Neural progenitor cell (in vitro differentiated cells): Measurements from ENCODE around the gene SYTL2. TPM values are rescaled to one million over a fixed set of nuclear protein-coding genes. Genes with fewer than 3 reads are reported as not detected.

Experiments
- DNase-seq: peaks from one replicate; pipeline ENCODE4 v3.0.0-alpha.2; 2016; ENCODE audit warnings: low spot score
- H2AFZ ChIP-seq: fragments of 200-600 bp; sonication (generic); replicated peaks from 2 replicates; pipeline ENCODE4 v1.6.1; 2016; ENCODE audit warnings: antibody characterized with exemption
- H3F3A ChIP-seq: fragments of 200-600 bp; sonication (generic); 2 replicates; pipeline ENCODE4 v1.6.1; 2016; ENCODE audit warnings: antibody characterized with exemption, low read depth
- H3K27ac ChIP-seq: fragments of 200-600 bp; sonication (generic); 2 replicates; pipeline ENCODE4 v1.5.1; 2016; ENCODE audit warnings: mild to moderate bottlenecking
- H3K27me3 ChIP-seq: fragments of 200-600 bp; sonication (generic); 2 replicates; pipeline ENCODE4 v1.6.1; 2016; ENCODE audit warnings: mild to moderate bottlenecking, moderate library complexity
- H3K36me3 ChIP-seq: fragments of 200-600 bp; sonication (generic); 2 replicates; pipeline ENCODE4 v1.5.1; 2016
- H3K4me1 ChIP-seq: fragments of 200-600 bp; sonication (generic); 2 replicates; pipeline ENCODE4 v1.6.1; 2016; ENCODE audit warnings: mixed run types
- H3K4me2 ChIP-seq: fragments of 200-600 bp; sonication (generic); 2 replicates; pipeline ENCODE4 v1.6.1; 2016
- H3K4me3 ChIP-seq: fragments of 200-600 bp; sonication (generic); 2 replicates; pipeline ENCODE4 v1.5.1; 2016
- H3K79me2 ChIP-seq: fragments of 200-600 bp; sonication (generic); 2 replicates; pipeline ENCODE4 v1.6.1; 2016; ENCODE audit warnings: low read depth
- H3K9ac ChIP-seq: fragments of 200-600 bp; sonication (generic); 2 replicates; pipeline ENCODE4 v1.6.1; 2016
- H3K9me3 ChIP-seq: fragments of 200-600 bp; sonication (generic); 2 replicates; pipeline ENCODE4 v1.5.1; 2016; ENCODE audit warnings: low read depth
- H4K20me1 ChIP-seq: fragments of 200-600 bp; sonication (generic); 2 replicates; pipeline ENCODE4 v1.6.1; 2016; ENCODE audit warnings: low read depth
- H3K27ac Mint-ChIP-seq: 3 replicates; pipeline ENCODE4 v1.8.0; 2021; ENCODE audit warnings: mixed read lengths
- H3K27me3 Mint-ChIP-seq: 2 replicates; pipeline ENCODE4 v1.8.0; 2022; ENCODE audit warnings: low read depth, mild to moderate bottlenecking, inconsistent platforms, moderate library complexity, mixed read lengths; ENCODE audit not compliant: insufficient read depth
- H3K36me3 Mint-ChIP-seq: 3 replicates; pipeline ENCODE4 v1.8.0; 2021; ENCODE audit warnings: mixed read lengths
- H3K4me1 Mint-ChIP-seq: 3 replicates; pipeline ENCODE4 v1.8.0; 2021; ENCODE audit warnings: mixed read lengths
- H3K4me3 Mint-ChIP-seq: 3 replicates; pipeline ENCODE4 v1.8.0; 2021; ENCODE audit warnings: mild to moderate bottlenecking, moderate library complexity, mixed read lengths
- H3K9me3 Mint-ChIP-seq: 3 replicates; pipeline ENCODE4 v1.8.0; 2020; ENCODE audit warnings: mixed read lengths
- EZH2 ChIP-seq: fragments of 200-600 bp; sonication (generic); IDR thresholded peaks from 2 replicates; pipeline ENCODE4 v1.6.1; 2017; ENCODE audit warnings: antibody characterized with exemption, mild to moderate bottlenecking, moderate library complexity
- EZH2phosphoT487 ChIP-seq: fragments of 200-600 bp; sonication (generic); IDR thresholded peaks from 2 replicates; pipeline ENCODE4 v1.6.1; 2017; ENCODE audit warnings: antibody characterized with exemption
- total RNA-seq: library from RNA; depleted of rRNA; stranded (reverse); fragments of >200 nt; gene quantifications from 2 replicates; pipeline ENCODE4 v1.2.3, GENCODE V29; 2015; ENCODE audit warnings: low replicate concordance
- TF ChIP-seq, protein P1 (sequence below): fragments of 200-600 bp; sonication (generic); IDR thresholded peaks from 2 replicates; pipeline ENCODE4 v1.5.1; 2017; ENCODE audit warnings: antibody characterized with exemption, mild to moderate bottlenecking

SYTL2 gene
- total RNA-seq, 1 donor from 2014 or later: 34.1 TPM

DNA sequence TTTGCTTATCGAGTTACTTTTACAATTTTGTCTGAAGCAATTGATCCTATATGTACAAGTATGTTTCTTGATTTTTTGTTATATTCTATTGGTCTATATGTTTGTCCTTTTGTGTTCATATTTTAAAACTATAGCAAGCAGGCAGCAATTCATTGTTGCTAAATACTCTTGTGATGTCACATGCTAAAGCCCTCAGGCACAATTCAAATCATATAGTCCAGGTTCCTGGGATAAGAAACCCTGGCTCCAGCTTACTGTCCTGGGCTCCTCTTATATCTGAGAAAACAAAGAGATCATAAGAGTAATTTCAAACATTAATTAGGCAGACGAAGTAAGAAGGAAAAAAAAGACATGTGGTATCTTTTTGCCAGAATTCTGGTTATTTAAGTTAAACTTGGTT lies 37.6 kb upstream of the SYTL2 start:
- H3K36me3 ChIP-seq: no peaks in the 10 kb centered on the region
- H3K27ac ChIP-seq: no peak overlapping the region
- H3K79me2 ChIP-seq: no peaks in the 10 kb centered on the region
- Mint-ChIP-seq H3K27me3 (peaks cover 2% of the 10 kb centered on the region), H3K36me3 (peaks cover 14% of the 10 kb centered on the region), H3K4me3 (no peak overlapping the region), H3K4me1 (no peaks in the 10 kb centered on the region), H3K27ac (no peak overlapping the region), H3K9me3 (peaks cover 30% of the 10 kb centered on the region)
- no peak for DNase-seq
- H3K4me2 ChIP-seq: no peak overlapping the region
- H3K9me3 ChIP-seq: peaks cover 9% of the 10 kb centered on the region
- H3F3A ChIP-seq: no peaks in the 10 kb centered on the region
- H2AFZ ChIP-seq: no peak overlapping the region
- no peaks in the 10 kb centered on the region for H4K20me1 ChIP-seq
- no peaks in the 10 kb centered on the region for H3K4me1 ChIP-seq
- no peak overlapping the region for H3K4me3 ChIP-seq
- TF ChIP-seq, protein P1, sequence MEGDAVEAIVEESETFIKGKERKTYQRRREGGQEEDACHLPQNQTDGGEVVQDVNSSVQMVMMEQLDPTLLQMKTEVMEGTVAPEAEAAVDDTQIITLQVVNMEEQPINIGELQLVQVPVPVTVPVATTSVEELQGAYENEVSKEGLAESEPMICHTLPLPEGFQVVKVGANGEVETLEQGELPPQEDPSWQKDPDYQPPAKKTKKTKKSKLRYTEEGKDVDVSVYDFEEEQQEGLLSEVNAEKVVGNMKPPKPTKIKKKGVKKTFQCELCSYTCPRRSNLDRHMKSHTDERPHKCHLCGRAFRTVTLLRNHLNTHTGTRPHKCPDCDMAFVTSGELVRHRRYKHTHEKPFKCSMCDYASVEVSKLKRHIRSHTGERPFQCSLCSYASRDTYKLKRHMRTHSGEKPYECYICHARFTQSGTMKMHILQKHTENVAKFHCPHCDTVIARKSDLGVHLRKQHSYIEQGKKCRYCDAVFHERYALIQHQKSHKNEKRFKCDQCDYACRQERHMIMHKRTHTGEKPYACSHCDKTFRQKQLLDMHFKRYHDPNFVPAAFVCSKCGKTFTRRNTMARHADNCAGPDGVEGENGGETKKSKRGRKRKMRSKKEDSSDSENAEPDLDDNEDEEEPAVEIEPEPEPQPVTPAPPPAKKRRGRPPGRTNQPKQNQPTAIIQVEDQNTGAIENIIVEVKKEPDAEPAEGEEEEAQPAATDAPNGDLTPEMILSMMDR: no peak
- TF ChIP-seq EZH2phosphoT487: no peak
- TF ChIP-seq EZH2: no peak
- H3K9ac ChIP-seq: no peak overlapping the region
- H3K27me3 ChIP-seq: no peaks in the 10 kb centered on the region

DNA sequence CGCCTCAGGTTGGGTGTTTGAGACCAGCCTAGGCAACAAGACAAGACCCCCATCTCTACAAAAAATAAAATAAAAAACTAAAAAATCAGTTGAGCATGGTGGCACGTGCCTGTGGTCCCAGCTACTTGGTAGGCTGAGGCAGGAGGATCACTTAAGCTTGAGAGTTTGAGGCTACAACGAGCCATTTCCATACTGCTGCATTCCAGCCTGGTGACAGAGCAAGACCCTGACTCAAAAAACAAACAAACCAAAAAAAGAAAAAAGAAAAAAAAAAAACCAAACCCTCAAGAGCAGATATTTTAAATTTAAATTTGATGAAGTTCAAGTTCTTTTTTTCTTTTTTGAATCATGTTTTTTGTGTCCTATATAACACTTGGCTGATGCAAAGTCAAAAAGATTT lies 37.1 kb upstream of the SYTL2 start:
- no peak overlapping the region for H3K4me3 Mint-ChIP-seq
- Histone ChIP-seq H3K9ac (no peak overlapping the region), H3K79me2 (no peaks in the 10 kb centered on the region), H3K4me2 (no peak overlapping the region), H3K4me1 (no peaks in the 10 kb centered on the region), H3K27ac (no peak overlapping the region), H3K36me3 (no peaks in the 10 kb centered on the region), H3K9me3 (peaks cover 9% of the 10 kb centered on the region), H3F3A (no peaks in the 10 kb centered on the region), H3K4me3 (no peak overlapping the region), H2AFZ (no peak overlapping the region), H3K27me3 (no peaks in the 10 kb centered on the region), H4K20me1 (no peaks in the 10 kb centered on the region)
- peaks cover 12% of the 10 kb centered on the region for H3K36me3 Mint-ChIP-seq
- H3K27me3 Mint-ChIP-seq: peaks cover 2% of the 10 kb centered on the region
- no peak for DNase-seq
- H3K4me1 Mint-ChIP-seq: no peaks in the 10 kb centered on the region
- no peak overlapping the region for H3K27ac Mint-ChIP-seq
- TF ChIP-seq EZH2 (no peak), EZH2phosphoT487 (no peak)
- TF ChIP-seq, protein P1: no peak
- peaks cover 27% of the 10 kb centered on the region for H3K9me3 Mint-ChIP-seq

DNA sequence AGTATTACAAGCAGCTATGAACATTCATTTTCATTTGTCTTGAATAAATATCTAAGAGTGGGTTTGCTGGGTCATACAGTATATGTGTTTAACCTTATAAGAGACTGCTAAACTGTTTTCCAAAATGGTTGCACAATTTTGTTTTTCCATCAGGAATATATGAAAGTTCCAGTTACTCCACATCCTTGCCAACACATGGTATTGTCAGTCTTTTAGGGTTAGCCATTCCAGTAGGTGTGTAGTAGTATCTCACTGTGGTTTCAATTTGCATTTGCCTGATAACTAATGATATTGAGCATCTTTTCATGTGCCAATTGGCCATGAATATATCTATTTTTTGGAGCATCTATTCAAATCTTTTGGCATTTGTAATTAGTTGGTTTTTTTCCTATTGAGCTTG lies 36.5 kb upstream of the SYTL2 start:
- no peak for TF ChIP-seq EZH2
- TF ChIP-seq, protein P1: no peak
- no peak for TF ChIP-seq EZH2phosphoT487
- Histone ChIP-seq H3K9me3 (peaks cover 9% of the 10 kb centered on the region), H3K9ac (no peak overlapping the region), H3F3A (no peaks in the 10 kb centered on the region), H3K36me3 (no peaks in the 10 kb centered on the region), H3K4me3 (no peak overlapping the region), H3K4me1 (no peaks in the 10 kb centered on the region), H4K20me1 (no peaks in the 10 kb centered on the region), H2AFZ (no peak overlapping the region), H3K4me2 (no peak overlapping the region), H3K27me3 (no peaks in the 10 kb centered on the region), H3K79me2 (no peaks in the 10 kb centered on the region), H3K27ac (no peak overlapping the region)
- H3K4me1 Mint-ChIP-seq: no peaks in the 10 kb centered on the region
- DNase-seq: no peak
- H3K4me3 Mint-ChIP-seq: no peak overlapping the region
- H3K27me3 Mint-ChIP-seq: peaks cover 2% of the 10 kb centered on the region
- H3K9me3 Mint-ChIP-seq: peaks cover 27% of the 10 kb centered on the region
- H3K27ac Mint-ChIP-seq: no peak overlapping the region
- peaks cover 12% of the 10 kb centered on the region for H3K36me3 Mint-ChIP-seq
